ENCODE measurements around the gene CORO2A.
"Not testable (repeated sequence)": the region's sequence is repeated elsewhere in the genome, so short reads cannot be mapped to it uniquely, and the experiment has no call there.

CORO2A gene

GRCh38 chr9:98081477-98082219, 110.8 kb downstream of the CORO2A start:
- DNase-seq (ENCODE audit: low read depth), result peak; percentile 41

GRCh38 chr9:98080780-98081179, 111.7 kb downstream of the CORO2A start:
- DNase-seq (ENCODE audit: low read depth), result no peak

- no peak for DNase-seq (ENCODE audit: low read depth)
Observed at GRCh38 chr9:98080326-98080725, 112.1 kb downstream of the CORO2A start.

- no peak for DNase-seq (ENCODE audit: low read depth)
Observed at GRCh38 chr9:98078895-98079294, 113.5 kb downstream of the CORO2A start.

- not testable (repeated sequence) for DNase-seq (ENCODE audit: low read depth)
Observed at GRCh38 chr9:98076514-98076890, 115.9 kb downstream of the CORO2A start.

GRCh38 chr9:98075332-98075805, 117.1 kb downstream of the CORO2A start:
- DNase-seq (ENCODE audit: low read depth), result no peak

GRCh38 chr9:98074115-98074990, 118.1 kb downstream of the CORO2A start:
- peak; percentile 52 for DNase-seq (ENCODE audit: low read depth)

GRCh38 chr9:98071737-98072136, 120.7 kb downstream of the CORO2A start:
- DNase-seq (ENCODE audit: low read depth), result no peak
